HG03175 (cell line): ENCODE results near the gene LRRC37A3.
"Not testable (repeated sequence)": the region's sequence is repeated elsewhere in the genome, so short reads cannot be mapped to it uniquely, and the experiment has no call there.

Experiments used
- ATAC-seq: cut with Tn5 transposase; IDR thresholded peaks from one replicate; pipeline ENCODE4 v1.9.1; 2021; ENCODE audit warnings: mild to moderate bottlenecking, moderate library complexity; ENCODE audit not compliant: unreplicated experiment

LRRC37A3 gene

GRCh38 chr17:64919289-64920025, at the start of gene LRRC37A3:
LRRC37A3 (minus strand) TSS chr17:64919478; CDS start chr17:64897257, 22,221 bp downstream.
- ATAC-seq, result peak; percentile 89

- peak; percentile 91 for ATAC-seq
These were observed 46.6 kb upstream of the LRRC37A3 start for GRCh38 chr17:64965873-64966287.

DNA sequence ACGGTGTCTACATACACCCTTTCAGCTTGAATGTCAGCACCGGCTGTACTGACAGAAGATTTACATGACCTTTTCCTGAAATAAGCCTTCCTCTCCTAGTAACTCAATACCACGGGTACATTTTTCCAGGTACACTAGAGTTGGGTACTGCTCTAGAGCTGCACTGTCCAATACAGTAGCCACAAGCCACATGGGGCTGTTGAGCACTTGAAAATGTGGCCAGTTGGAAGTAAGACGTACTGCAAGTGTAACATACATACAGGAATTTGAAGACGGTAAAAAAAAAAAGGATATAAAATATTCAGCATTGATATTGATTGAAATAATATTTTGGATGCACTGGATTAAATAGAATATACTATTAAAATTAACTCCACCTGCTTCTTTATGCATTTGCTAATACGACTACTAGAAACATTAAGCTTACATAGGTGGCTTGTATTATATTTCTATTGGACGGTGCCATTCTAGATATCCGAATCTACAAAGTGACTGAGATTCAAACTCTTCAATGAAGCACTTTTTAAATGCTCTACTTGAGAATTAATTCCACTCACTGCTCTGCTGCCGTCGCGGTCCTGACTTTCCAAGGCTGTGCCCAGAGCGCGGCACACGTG, 46.1 kb upstream of the LRRC37A3 start:
- ATAC-seq, result not testable (repeated sequence)

DNA sequence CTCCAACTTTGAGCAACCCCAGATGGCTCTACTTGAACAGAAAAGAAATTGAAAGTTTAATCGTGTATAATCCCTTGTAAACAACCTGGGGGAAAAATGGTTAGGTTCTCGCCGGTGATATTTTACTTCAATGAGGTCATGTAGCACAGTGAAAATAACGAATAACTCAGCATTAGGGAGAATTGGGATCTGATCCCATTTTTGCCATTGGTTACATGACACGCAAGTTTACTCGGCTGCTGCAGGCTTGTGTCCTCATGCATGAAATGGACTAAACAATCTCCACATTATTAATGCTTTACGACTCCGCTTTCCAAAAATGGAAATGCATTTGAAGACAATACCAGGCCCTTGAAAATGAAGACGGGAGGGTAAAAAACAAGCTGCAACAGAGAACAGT, 45.5 kb upstream of the LRRC37A3 start:
- no peak for ATAC-seq

GRCh38 chr17:64963814-64964213, 44.5 kb upstream of the LRRC37A3 start:
- ATAC-seq, result not testable (repeated sequence)

DNA sequence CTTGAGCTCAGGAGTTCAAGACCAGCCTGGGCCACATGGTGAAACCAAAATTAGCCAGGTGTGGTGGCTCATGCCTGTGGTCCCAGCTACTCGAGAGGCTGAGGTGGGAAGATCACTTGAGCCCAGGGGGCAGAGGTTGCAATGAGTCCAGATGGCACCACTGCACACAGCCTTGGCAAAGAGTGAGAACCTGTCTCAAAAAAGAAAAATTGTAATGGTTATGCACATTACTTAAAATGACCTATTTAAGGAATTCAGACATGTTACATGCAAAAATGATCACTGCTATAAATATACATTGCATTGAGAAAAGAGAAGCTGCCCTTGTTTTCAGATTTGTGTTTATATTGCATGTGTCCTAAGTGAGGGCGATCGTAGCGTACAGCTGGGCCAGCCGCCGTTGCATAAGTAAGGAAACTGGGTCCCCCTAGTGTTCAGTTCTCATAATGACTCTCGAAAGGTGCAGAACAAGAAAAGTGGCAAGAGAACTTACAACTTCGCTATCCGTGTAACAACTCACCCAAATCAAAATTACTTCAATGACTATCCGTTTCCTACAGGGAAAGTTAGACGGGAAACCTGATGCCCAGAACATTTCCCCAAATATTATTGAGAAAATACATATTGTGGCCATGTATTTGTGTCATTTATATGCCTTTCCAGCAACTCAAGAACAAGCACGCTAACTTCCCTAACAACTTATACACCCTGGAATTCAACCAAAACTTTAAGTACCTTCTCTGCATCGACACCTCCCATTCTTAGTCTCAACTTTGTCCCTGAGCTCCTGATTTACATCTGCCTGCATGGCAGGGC, 42.5 kb upstream of the LRRC37A3 start:
- ATAC-seq, result peak; percentile 34

- ATAC-seq, result no peak
These were observed 32.6 kb upstream of the LRRC37A3 start for GRCh38 chr17:64951877-64952276.

DNA sequence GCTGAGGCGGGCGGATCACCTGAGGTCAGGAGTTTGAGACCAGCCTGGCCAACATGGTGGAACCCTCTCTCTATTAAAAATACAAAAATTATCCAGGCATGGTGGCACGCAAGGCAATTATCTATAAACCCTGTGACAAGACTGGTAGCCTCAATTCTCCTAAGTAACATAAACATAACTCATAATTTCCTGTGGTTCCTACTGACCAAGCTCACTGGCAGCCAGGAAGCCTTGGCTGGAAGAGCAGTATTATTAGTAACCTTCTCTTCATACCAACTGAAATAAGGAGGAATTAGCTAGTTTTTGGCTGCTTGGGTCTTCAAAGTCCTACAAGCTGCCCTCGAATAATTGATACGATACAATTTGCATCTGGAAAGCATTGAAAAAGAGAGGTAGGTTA, 31.6 kb upstream of the LRRC37A3 start:
- ATAC-seq, result no peak

DNA sequence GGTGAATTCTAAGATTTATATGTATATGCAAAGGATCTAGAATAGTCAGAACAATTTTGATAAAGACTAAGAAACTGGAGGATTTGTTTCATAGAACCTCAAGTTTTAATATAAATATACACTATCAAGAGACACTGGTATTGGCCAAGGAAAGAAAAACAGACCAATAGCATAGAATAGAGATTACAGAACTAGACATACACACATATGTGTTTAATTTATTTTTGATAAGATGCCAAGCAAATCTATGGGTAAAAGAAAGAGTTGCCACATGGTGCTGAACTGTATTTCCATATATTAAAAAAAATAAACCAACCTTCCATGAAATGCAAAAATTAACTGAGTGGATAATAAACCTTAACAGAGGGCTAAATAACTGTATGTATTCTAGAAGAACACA, 27.9 kb upstream of the LRRC37A3 start:
- no peak for ATAC-seq

GRCh38 chr17:64941761-64942160, 22.5 kb upstream of the LRRC37A3 start:
- ATAC-seq, result no peak

- ATAC-seq, result no peak
These were observed 21.8 kb upstream of the LRRC37A3 start for GRCh38 chr17:64941045-64941444.

DNA sequence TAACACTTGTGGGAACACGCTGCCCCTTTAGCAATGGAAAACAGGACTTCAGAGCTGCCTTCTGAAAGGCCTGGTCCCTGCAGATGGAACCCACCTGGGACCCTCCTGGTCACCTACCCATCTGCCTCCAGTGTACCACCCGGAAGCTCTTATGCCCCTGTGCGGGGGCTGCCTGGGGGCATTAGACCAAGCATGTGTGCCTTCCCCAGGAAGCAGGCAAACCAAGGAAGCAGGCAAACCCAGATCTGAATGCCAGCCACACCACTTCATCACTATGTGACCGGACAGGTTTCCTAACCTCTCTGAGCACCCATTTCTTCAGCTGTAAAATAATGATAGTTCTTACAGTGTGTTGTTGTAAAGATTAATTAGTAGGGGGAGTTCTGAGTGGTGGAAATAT, 20.8 kb upstream of the LRRC37A3 start:
- no peak for ATAC-seq

- ATAC-seq, result peak; percentile 55
These were observed 19.7 kb upstream of the LRRC37A3 start for GRCh38 chr17:64938925-64939474.

- no peak for ATAC-seq
These were observed 19.0 kb upstream of the LRRC37A3 start for GRCh38 chr17:64938290-64938689.

DNA sequence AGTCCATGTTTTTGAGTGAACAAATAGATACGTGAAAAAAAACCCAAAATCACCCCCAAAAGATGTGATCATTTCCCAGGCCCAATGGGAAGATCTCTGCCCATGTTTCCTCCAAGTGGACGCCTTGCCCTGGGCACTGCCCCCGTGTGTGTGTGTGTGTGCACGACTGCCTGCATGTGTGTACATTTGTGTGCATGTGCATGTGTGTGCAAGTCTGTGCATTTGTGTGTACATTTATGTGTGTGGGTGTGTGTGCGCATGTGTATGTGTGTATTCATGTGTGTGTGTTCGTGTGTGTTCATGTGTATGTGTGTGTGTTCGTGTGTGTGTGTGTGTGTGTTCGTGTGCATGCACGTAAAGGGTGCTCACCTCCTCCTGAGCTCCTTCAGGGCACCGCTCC, 16.8 kb upstream of the LRRC37A3 start:
- ATAC-seq, result no peak

DNA sequence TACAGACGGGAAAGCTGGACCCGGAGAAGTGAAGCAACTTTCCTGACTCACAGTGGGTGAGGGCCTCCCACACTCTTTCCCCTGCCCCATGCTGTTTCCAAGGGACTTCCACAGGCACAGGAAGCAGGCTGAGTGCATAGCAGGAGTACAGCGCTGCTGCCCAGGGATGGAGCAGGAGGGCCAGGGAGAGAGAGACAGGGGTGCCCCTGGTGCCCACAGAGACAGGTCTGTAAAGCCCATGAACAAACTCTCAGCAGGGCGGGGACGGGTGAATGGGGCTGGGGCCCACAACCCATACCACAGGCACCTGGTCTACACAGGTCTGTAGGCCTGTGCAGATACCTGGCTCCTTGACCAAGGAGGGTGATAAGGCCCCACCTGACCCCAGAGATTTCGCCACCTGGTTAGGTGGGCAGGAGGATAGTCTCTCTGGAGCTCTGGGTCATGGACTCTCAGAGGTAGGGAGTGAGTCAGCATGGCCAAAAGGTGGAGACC, 15.1 kb upstream of the LRRC37A3 start:
- not testable (repeated sequence) for ATAC-seq

GRCh38 chr17:64932850-64933249, 13.6 kb upstream of the LRRC37A3 start:
- not testable (repeated sequence) for ATAC-seq

- ATAC-seq, result not testable (repeated sequence)
These were observed 11.1 kb upstream of the LRRC37A3 start for GRCh38 chr17:64930374-64930773.

GRCh38 chr17:64929419-64930209, 10.3 kb upstream of the LRRC37A3 start:
- ATAC-seq, result not testable (repeated sequence)

DNA sequence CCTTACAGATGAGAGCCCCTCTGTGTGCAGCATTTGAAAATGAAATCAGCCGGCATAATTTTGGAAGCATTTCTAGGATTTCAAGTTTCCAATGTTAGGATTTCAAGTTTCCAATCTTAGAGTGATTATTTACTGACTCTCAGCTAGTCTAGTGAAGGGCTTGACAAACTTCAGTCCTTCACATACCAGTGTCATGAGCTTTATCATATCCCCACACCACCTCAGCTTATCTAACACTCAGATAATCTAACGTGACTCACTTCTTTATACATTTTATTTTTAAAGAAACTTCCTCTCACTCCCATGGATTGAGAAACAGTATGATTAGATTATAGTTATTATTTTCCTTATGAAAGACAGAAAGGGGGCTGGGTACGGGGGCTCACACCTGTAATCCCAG, 9.4 kb upstream of the LRRC37A3 start:
- ATAC-seq, result not testable (repeated sequence)
